DOHH2 (cell line): ENCODE data around the gene DSCAML1.

Experiments used
- CTCF ChIP-seq: fragments of 200-600 bp; sonication (generic); IDR thresholded peaks from one replicate; pipeline ENCODE4 v1.5.1; 2014; ENCODE audit warnings: antibody characterized with exemption, mild to moderate bottlenecking, low read depth, low read length; ENCODE audit not compliant: poor library complexity, severe bottlenecking
- EZH2phosphoT487 ChIP-seq: fragments of 200-600 bp; sonication (generic); IDR thresholded peaks from 2 replicates; pipeline ENCODE4 v1.6.1; 2017; ENCODE audit warnings: borderline replicate concordance, mild to moderate bottlenecking, antibody characterized with exemption, low read length, moderate library complexity, mixed read lengths

- TF ChIP-seq CTCF (no peak), EZH2phosphoT487 (no peak)
Observed at GRCh38 chr11:117464778-117465177, 332.2 kb downstream of the DSCAML1 start.
